Naive thymus-derived CD4-positive, alpha-beta T cell (primary cell): Measurements from ENCODE around the gene IL17RE. TPM values are rescaled to one million over a fixed set of nuclear protein-coding genes. Genes with fewer than 3 reads are reported as not detected.
A peak's percentile ranks its signal among the peaks of the same experiment; 100 is the strongest.

Experiments used
- ATAC-seq: fragments of 150-1000 bp; cut with Tn5 transposase; 2 replicates; pipeline ENCODE4 v1.10.0; 2021; ENCODE audit warnings: mild to moderate bottlenecking, moderate library complexity
- CTCF ChIA-PET: fragments of 350-600 bp; sonication (Branson Sonifier 250); formaldehyde crosslinking; loops from one replicate; lab custom pipeline; 2021; ENCODE audit warnings: antibody characterized with exemption; lab: Charles Lee
- POLR2A ChIA-PET: fragments of 350-600 bp; sonication (Branson Sonifier 250); formaldehyde crosslinking; loops from one replicate; lab custom pipeline; 2021; ENCODE audit warnings: antibody characterized with exemption, inconsistent platforms; lab: Charles Lee
- DNase-seq, 9 donors: peaks; one replicate each; pipeline versions ENCODE4 v3.0.0 to v3.0.0-alpha.2; 2020 to 2022; ENCODE audit warnings: mixed read lengths in 1 of 9
- H3K27ac ChIP-seq: one replicate; pipeline ENCODE4 v1.7.0; 2013; ENCODE audit warnings: mild to moderate bottlenecking, low read depth, low read length, moderate library complexity
- H3K27me3 ChIP-seq, 2 donors: one replicate each; pipeline ENCODE4 v1.7.0; 2013; ENCODE audit warnings: low read length in 2 of 2, mild to moderate bottlenecking in 2 of 2, moderate library complexity in 2 of 2; ENCODE audit not compliant: control insufficient read depth in 2 of 2, insufficient read depth in 2 of 2
- H3K36me3 ChIP-seq, 3 experiments: 1 replicate in 2 of 3; 2 replicates in 1 of 3; pipeline ENCODE4 v1.7.0; 2013; ENCODE audit warnings: low read length in 3 of 3, mild to moderate bottlenecking in 3 of 3, moderate library complexity in 1 of 3; ENCODE audit not compliant: insufficient read depth in 3 of 3, control insufficient read depth in 2 of 3
- H3K4me1 ChIP-seq, 2 donors: one replicate each; pipeline ENCODE4 v1.7.0; 2013; ENCODE audit warnings: low read length in 2 of 2, mild to moderate bottlenecking in 2 of 2, moderate library complexity in 1 of 2; ENCODE audit not compliant: control insufficient read depth in 2 of 2, insufficient read depth in 2 of 2
- H3K4me3 ChIP-seq: 2 replicates; pipeline ENCODE4 v1.7.0; 2013; ENCODE audit warnings: mild to moderate bottlenecking, low read length
- H3K9me3 ChIP-seq, 3 experiments: 1 replicate in 2 of 3; 2 replicates in 1 of 3; pipeline ENCODE4 v1.7.0; 2013; ENCODE audit warnings: low read length in 3 of 3; ENCODE audit not compliant: control insufficient read depth in 2 of 3
- H3K27ac Mint-ChIP-seq, 9 donors: one replicate each; pipeline ENCODE4 v1.8.0; 2020 to 2022; ENCODE audit warnings: mixed read lengths in 9 of 9, mild to moderate bottlenecking in 8 of 9, moderate library complexity in 5 of 9, inconsistent platforms in 2 of 9
- H3K27me3 Mint-ChIP-seq, 5 donors: one replicate each; pipeline ENCODE4 v1.8.0; 2021 to 2022; ENCODE audit warnings: mixed read lengths in 5 of 5, mild to moderate bottlenecking in 1 of 5
- H3K36me3 Mint-ChIP-seq, 5 donors: one replicate each; pipeline ENCODE4 v1.8.0; 2020 to 2022; ENCODE audit warnings: mixed read lengths in 5 of 5, mild to moderate bottlenecking in 3 of 5, inconsistent platforms in 1 of 5
- H3K4me1 Mint-ChIP-seq, 7 donors: one replicate each; pipeline ENCODE4 v1.8.0; 2020 to 2022; ENCODE audit warnings: mixed read lengths in 7 of 7, mild to moderate bottlenecking in 3 of 7, inconsistent platforms in 1 of 7
- H3K4me3 Mint-ChIP-seq, 10 donors: one replicate each; pipeline ENCODE4 v1.8.0; 2020 to 2022; ENCODE audit warnings: mild to moderate bottlenecking in 10 of 10, mixed read lengths in 10 of 10, moderate library complexity in 6 of 10, inconsistent platforms in 2 of 10
- H3K9me3 Mint-ChIP-seq, 11 donors: one replicate each; pipeline ENCODE4 v1.8.0; 2020 to 2022; ENCODE audit warnings: mixed read lengths in 11 of 11, mild to moderate bottlenecking in 4 of 11, inconsistent platforms in 1 of 11, moderate library complexity in 1 of 11
- intact Hi-C, 2 donors: fragments of 100-400 bp; cut with micrococcal nuclease; formaldehyde crosslinking; loops; one replicate each; pipeline ENCODE4 v1.15.1; 2023
- polyA plus RNA-seq, 2 donors: library from polyadenylated mRNA; unstranded; fragments of 300-500 nt; fragmentation: Illumina TruSeq; gene quantifications; one replicate each; pipeline ENCODE4 v1.2.3, GENCODE V29; 2021
- total RNA-seq, 6 experiments: library from RNA in 5 of 6; stranded (reverse) in 5 of 6; gene quantifications; 1 replicate in 5 of 6; 2 replicates in 1 of 6; pipeline ENCODE4 v1.2.3 and lab custom pipeline; 2021 to 2026

IL17RE gene
- total and polyA plus RNA-seq, 7 experiments from 2014 or later = 0.19 to 2.2 (median 0.38) TPM; not detected in 2

DNA sequence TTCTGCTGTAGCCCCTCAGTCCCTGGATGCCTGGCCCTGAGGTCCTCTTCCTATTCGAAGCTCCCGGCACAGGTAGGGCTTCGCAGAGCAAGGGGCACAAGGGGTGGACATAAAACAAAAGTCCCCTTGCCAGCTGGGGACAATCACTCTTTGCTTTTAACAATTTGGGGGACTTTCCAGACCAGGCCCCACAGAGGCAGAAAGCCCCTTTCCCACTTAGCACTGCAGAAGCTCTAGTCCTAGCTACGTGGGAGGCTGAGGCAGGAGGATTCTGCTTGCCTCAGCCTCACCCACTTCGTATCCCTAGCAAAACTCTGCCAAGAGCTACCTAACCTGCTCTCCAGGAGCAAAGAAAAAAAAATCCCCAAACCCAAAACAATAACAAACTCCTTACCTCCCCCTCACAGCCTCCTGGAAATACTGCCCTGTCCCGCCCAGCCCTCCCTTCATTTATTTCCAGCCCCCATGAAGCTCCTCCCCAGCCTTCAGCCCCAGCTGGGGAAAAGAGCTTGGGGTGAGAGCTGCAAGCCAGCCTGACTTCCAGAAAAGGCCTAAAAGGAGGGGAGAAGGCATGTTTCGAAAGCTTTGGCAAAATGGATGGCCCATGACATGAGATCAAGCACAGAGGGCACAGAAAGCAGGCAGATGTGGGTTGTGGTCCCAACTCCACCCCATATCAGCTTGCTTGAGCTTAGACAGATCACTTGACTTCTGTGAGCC is 22.7 kb upstream of the IL17RE start, which contains the start of gene CIDEC:
TSS of gene CIDEC (minus strand) at position 424 of the 720 bp plus-strand sequence. CDS start 1,767 bp downstream, outside the sequence.
- intact Hi-C loops = no loop called here

DNA sequence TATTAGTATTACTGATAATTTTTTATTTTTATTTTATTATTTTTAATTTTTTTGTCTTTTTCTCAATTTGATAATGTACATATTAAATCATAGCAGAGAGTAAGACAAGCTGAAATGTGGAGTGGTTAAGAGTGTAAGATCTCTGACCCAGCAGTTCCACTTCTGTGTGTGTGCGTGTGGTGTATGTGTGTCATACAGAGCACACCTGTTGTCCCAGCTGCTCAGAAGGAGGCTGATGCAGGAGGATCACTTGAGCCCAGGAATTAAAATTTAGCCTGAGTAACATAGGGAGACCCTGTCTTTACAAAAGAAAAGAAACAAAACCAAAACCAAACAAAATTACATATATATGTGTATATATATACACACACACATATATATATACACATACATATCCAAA is 21.2 kb upstream of the IL17RE start:
- ATAC-seq (no peak), DNase-seq (no peak)
- no peak overlapping the region for H3K4me3 ChIP-seq
- POLR2A ChIA-PET = no interaction called here
- Mint-ChIP-seq H3K27me3 (peaks cover 0 to 5% (median 0%) of the 10 kb centered on the region in 5 donors), H3K4me1 (no peaks in the 10 kb centered on the region), H3K9me3 (no peaks in the 10 kb centered on the region), H3K36me3 (peaks cover 0 to 3% (median 0%) of the 10 kb centered on the region in 5 donors), H3K27ac (no peak overlapping the region), H3K4me3 (no peak overlapping the region)
- H3K36me3 ChIP-seq = no peaks in the 10 kb centered on the region
- no peaks in the 10 kb centered on the region for H3K4me1 ChIP-seq
- intact Hi-C loops = no loop called here
- CTCF ChIA-PET = no interaction called here
- H3K9me3 ChIP-seq = no peaks in the 10 kb centered on the region
- H3K27ac ChIP-seq = no peak overlapping the region
- no peaks in the 10 kb centered on the region for H3K27me3 ChIP-seq

More for the DNA sequence above, 22.7 kb upstream of the IL17RE start, which contains the start of gene CIDEC:
- DNase-seq (no peak), ATAC-seq (no peak)
- Mint-ChIP-seq H3K36me3 (peaks cover 0 to 3% (median 0%) of the 10 kb centered on the region in 5 donors), H3K27me3 (peaks cover 0 to 5% (median 0%) of the 10 kb centered on the region in 5 donors), H3K4me3 (no peak within 1 kb of the TSS), H3K27ac (no peak within 1 kb of the TSS), H3K9me3 (no peaks in the 10 kb centered on the region), H3K4me1 (no peaks in the 10 kb centered on the region)
- POLR2A ChIA-PET = interaction anchor here (1.1 kb wide), 1 partner anchor 10 kb away, joined by 3 read pairs; no protein-coding TSS in a partner anchor
- Histone ChIP-seq H3K9me3 (no peaks in the 10 kb centered on the region), H3K4me3 (no peak within 1 kb of the TSS), H3K27ac (no peak within 1 kb of the TSS), H3K4me1 (no peaks in the 10 kb centered on the region), H3K36me3 (no peaks in the 10 kb centered on the region), H3K27me3 (no peaks in the 10 kb centered on the region)
- CTCF ChIA-PET = no interaction called here

DNA sequence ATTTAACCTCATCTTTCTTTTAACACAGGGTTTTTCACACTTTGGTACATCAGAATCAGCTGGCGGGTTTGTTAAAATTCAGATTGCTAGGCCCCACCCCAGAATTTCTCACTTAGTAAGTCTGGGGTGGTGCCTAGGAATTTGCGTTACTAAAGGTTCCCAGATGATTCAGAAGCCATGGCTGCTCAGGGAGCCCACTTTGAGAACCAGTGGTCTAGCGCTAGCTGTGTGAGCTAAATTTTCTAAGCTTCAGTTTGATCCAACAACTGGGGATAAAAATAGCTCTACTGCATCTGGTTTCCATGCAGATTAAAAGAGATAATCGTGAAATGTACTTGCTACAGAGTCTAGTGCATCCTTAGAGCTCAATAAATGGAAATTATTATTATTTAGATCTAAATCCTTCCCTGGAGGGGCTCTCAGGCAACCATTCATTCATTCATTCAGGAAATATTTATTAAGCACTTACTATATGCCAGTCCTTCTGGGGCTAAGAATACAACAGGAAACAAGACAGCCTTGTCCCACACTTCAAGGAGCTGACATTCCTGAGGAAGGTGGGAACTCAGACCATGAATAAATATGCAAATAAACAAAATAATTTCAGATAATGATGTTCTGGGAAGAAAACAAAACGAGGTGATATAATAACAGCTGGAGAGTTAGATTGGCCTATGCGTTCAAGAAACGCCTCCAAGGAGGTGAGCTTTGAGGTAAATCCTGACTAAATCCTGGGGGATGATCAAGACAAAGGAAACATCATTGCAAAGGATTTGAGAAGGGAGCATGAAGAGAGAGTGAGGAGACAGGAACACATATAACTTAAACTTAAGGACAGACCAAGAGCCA is 18.7 kb upstream of the IL17RE start:
- no peak overlapping the region for H3K27ac ChIP-seq
- H3K27me3 ChIP-seq = no peaks in the 10 kb centered on the region
- CTCF ChIA-PET = interaction anchor here (0.7 kb wide), 1 partner anchor 109 kb away, joined by 3 read pairs; no protein-coding TSS in a partner anchor
- DNase-seq = no peak
- no peaks in the 10 kb centered on the region for H3K36me3 ChIP-seq
- Mint-ChIP-seq H3K4me1 (peaks cover 0 to under 1% (median 0%) of the 10 kb centered on the region in 7 donors), H3K4me3 (no peak overlapping the region), H3K36me3 (peaks cover 0 to 3% (median 0%) of the 10 kb centered on the region in 5 donors), H3K9me3 (no peaks in the 10 kb centered on the region), H3K27ac (no peak overlapping the region), H3K27me3 (peaks cover 0 to 4% (median 0%) of the 10 kb centered on the region in 5 donors)
- H3K4me1 ChIP-seq = no peaks in the 10 kb centered on the region
- POLR2A ChIA-PET = interaction anchor here (0.8 to 0.9 kb wide), 2 partner anchors 37 to 49 kb away, joined by 3 to 4 read pairs; partner anchors contain the start of gene CRELD1
- H3K9me3 ChIP-seq = no peaks in the 10 kb centered on the region
- no peak overlapping the region for H3K4me3 ChIP-seq
- intact Hi-C loops = no loop called here
- ATAC-seq = no peak

DNA sequence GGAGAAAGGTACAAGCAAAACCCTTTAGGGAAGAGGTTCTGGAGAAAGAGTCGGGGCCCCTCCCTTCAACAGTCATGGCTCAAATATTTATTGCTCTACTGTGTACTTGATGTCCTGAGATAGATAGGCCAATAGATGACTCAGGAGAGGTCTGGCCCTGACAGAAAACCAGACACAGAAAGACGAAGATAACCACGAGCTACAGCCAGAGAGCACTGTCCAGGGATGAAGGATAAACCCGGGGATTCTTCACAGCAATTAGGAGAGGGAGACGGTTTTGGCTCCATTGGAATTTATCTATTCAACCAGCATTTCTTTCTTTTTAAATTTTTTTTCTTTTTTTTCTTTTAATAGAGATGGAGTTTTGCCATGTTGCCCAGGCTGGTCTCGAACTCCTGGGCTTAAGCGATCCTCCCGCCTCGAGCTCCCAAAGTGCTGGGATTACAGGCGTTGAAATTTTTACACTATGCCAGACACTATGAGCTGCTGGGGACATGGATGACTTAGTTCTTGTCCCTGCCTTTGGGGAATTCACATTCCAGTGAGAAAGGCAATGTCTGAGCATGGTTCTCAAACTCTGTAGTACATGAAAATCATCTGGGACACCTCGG is 18.0 kb upstream of the IL17RE start:
- Histone ChIP-seq H3K27ac (no peak overlapping the region), H3K27me3 (no peaks in the 10 kb centered on the region), H3K9me3 (no peaks in the 10 kb centered on the region), H3K36me3 (no peaks in the 10 kb centered on the region), H3K4me3 (no peak overlapping the region), H3K4me1 (peaks cover 0 to under 1% of the 10 kb centered on the region in 2 donors)
- Mint-ChIP-seq H3K27me3 (peaks cover 0 to 4% (median 0%) of the 10 kb centered on the region in 5 donors), H3K9me3 (no peaks in the 10 kb centered on the region), H3K4me3 (no peak overlapping the region), H3K27ac (no peak overlapping the region), H3K4me1 (peaks cover 0 to 3% (median 0%) of the 10 kb centered on the region in 7 donors), H3K36me3 (peaks cover 0 to 3% (median 0%) of the 10 kb centered on the region in 5 donors)
- ChIA-PET POLR2A (no interaction called here), CTCF (no interaction called here)
- ATAC-seq = no peak
- no peak for DNase-seq
- intact Hi-C loops = no loop called here

DNA sequence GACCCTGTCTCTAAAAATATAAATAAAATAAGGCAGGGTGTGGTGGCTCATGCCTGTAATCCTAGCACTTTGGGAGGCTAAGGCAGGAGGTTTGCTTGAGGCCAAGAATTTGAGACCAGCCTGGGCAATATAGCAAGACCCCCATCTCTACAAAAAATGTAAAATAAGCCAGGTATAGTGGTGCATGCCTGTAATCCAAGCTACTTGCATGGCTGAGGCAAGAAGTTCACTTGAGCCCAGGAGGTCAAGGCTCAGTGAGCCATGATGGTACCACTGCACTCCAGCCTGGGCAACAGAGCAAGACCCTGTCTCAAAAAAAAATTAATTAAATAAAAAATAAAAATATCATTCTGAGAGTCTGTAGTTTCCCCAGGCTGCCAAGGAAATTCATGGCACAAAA is 16.3 kb upstream of the IL17RE start:
- Mint-ChIP-seq H3K9me3 (no peaks in the 10 kb centered on the region), H3K4me1 (peaks cover 0 to 15% (median 5%) of the 10 kb centered on the region in 7 donors), H3K36me3 (peaks cover 0 to 3% (median 0%) of the 10 kb centered on the region in 5 donors), H3K27me3 (peaks cover 0 to 2% (median 0%) of the 10 kb centered on the region in 5 donors), H3K4me3 (no peak overlapping the region), H3K27ac (no peak overlapping the region)
- peaks cover 0 to 3% (median 0%) of the 10 kb centered on the region in 3 experiments for H3K36me3 ChIP-seq
- no peak for ATAC-seq
- ChIA-PET CTCF (interaction anchor here (0.8 kb wide), 1 partner anchor 40 kb away, joined by 4 read pairs; no protein-coding TSS in a partner anchor), POLR2A (interaction anchor here (0.6 kb wide), 1 partner anchor 79 kb away, joined by 4 read pairs; no protein-coding TSS in a partner anchor)
- no peak for DNase-seq
- peaks cover 4 to 10% of the 10 kb centered on the region in 2 donors for H3K4me1 ChIP-seq
- H3K4me3 ChIP-seq = no peak overlapping the region
- no peaks in the 10 kb centered on the region for H3K27me3 ChIP-seq
- intact Hi-C loops = no loop called here
- H3K27ac ChIP-seq = no peak overlapping the region
- no peaks in the 10 kb centered on the region for H3K9me3 ChIP-seq

DNA sequence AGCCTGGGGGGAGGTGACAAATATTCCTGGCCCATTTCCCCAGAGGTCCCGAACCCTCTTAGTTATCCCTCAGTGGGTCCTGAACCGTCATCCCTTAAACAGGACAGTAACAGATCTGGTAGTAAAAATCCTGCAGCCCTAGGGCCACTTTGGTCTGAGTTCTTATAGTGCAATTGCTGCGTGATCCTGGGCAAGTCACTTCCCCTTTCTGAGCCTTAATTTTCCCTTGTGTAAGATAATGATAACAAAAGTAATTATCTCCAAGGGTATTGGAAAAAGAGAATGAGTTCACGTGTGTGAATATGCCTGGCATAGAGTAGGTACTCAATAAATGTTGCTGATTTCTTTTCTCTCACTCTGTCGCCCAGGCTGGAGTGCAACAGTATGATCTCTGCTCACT is 15.2 kb upstream of the IL17RE start:
- intact Hi-C loops = no loop called here
- peak overlapping the region in 1 of 9 donors; percentile 20 for H3K27ac Mint-ChIP-seq
- H3K4me1 Mint-ChIP-seq = peaks cover 4 to 24% (median 13%) of the 10 kb centered on the region in 7 donors
- no peak overlapping the region for H3K4me3 Mint-ChIP-seq
- H3K9me3 Mint-ChIP-seq = no peaks in the 10 kb centered on the region
- Histone ChIP-seq H3K27ac (no peak overlapping the region), H3K4me3 (no peak overlapping the region), H3K27me3 (no peaks in the 10 kb centered on the region), H3K9me3 (no peaks in the 10 kb centered on the region), H3K4me1 (peaks cover 4 to 15% of the 10 kb centered on the region in 2 donors), H3K36me3 (peaks cover 0 to 3% (median 0%) of the 10 kb centered on the region in 3 experiments)
- ChIA-PET POLR2A (no interaction called here), CTCF (no interaction called here)
- peaks cover 2 to 6% (median 3%) of the 10 kb centered on the region in 5 donors for H3K36me3 Mint-ChIP-seq
- ATAC-seq (no peak), DNase-seq (no peak)
- peaks cover 0 to 2% (median 0%) of the 10 kb centered on the region in 5 donors for H3K27me3 Mint-ChIP-seq
